NCI-H524 treated with DMSO at 0.1 percent for 48 hours (cell line): ENCODE measurements around the gene GRIP1.

Experiments
- DNase-seq: peaks from one replicate; lab custom pipeline; 2025; lab: John Stamatoyannopoulos, UW

The GRIP1 gene

GRCh38 chr12:66640691-66641460, 38.0 kb downstream of the GRIP1 start:
- no peak for DNase-seq

- DNase-seq, result no peak
These were observed 40.2 kb downstream of the GRIP1 start for GRCh38 chr12:66638666-66639065.

DNA sequence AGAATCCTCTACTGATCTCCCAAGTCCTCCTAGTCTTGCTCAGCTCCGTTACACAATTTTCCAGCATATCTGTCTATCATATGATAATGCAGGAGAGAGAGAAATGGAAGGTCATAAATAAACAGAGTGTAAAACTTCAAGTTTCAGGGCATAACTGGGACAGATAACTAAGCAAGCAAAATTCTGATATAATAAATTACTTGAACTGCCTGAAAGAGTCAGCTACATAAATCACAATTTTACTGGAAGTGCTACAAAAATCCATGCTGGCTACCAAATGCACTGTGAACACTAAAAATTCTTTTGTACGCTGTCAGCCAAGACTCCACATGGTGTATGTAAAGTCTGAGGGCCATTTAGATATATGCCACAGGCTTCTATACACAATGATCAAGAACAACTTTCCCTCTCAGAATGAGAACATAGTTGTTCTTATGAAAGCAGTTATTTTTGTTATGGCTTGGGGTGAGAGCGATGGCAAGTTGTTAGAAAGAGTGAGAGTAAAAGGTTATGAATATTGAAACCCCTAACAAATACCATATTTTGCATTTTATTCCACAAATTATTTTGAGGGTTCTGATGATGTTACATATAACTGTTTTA, 41.1 kb downstream of the GRIP1 start:
- no peak for DNase-seq

GRCh38 chr12:66636771-66637170, 42.1 kb downstream of the GRIP1 start:
- no peak for DNase-seq

GRCh38 chr12:66633676-66634075, 45.2 kb downstream of the GRIP1 start:
- DNase-seq, result no peak

DNA sequence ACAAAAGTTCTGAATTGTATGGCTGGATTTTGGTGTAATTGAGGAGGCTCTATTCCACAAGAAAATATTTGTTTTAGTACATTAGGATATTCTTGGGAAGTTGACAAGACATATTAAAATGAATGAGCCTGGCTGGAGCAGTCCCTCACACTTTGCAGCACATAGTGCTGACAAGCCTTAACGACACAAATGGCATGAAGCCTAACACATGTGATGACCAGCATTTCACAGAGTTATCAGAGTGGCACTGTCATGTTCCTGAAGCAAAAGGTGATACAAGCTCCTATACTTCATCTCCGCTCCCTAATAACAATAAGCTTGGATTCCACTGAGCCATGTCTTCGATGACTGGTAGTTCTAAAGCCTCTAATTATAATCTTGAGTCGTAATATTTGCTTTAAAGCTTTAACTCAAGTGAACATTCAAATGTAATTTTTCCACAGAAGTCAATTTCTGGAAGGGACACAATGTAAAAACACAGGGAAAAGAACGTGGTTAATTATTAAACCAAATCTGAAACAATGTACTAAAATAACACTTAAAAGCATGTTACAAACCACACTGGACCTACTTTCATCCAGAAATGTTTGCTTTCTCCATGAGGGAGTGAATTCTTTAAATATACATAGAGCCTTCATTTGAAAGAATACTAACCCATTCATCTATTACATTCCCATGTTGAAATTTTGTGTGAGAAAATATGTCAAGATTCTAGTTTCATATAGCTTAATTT, 49.6 kb downstream of the GRIP1 start:
- no peak for DNase-seq

DNA sequence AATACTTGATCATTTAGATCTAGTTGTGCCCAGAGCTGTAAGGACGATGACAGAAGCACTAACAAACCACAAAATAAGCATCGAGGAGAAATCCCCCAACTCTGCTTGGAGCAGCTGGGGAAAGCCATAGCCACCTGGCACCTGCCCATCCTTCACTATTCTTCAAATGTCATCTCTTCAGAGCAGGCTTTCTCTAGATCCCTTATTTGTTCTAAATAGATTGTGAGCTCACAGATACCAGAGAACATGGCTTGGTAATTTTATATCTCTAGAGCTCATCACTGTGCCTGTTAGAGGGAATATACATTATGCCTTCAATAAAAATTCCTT, 50.9 kb downstream of the GRIP1 start:
- DNase-seq, result no peak

DNA sequence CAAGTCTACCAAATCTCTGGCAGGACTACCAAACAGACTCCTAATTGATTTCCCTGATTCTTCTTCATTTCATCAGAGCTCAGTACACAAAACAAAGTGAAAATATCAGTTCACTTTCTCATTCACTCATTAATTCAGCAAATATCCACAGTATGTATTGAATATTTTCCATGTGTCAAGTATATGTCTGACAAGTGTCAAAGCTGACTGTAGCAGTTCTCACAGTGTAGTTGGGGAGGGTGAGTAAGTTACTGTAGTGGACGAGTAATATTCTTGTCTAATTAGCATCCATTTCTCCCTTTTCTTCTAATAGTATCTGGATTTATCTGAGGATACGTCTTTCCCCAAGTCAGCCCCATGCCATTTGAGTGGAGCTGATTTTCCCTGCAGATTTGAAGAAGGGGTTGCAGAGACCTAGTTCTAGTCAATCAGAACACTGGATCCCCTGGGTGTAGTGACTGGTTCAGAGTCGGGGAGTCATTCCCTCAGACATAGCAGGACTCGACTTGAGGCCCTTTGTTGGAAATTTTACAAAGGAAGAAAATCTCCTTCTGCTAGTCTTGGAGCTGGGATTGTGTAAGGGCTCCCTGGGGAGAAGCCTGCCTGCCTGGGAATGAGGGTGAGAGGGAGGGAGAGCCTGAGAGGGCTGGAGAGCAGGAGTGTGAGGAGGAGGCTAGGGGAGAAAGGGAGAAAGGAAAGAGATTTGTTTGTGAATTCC, 51.4 kb downstream of the GRIP1 start:
- DNase-seq, result no peak

GRCh38 chr12:66624806-66625205, 54.1 kb downstream of the GRIP1 start:
- DNase-seq, result no peak

DNA sequence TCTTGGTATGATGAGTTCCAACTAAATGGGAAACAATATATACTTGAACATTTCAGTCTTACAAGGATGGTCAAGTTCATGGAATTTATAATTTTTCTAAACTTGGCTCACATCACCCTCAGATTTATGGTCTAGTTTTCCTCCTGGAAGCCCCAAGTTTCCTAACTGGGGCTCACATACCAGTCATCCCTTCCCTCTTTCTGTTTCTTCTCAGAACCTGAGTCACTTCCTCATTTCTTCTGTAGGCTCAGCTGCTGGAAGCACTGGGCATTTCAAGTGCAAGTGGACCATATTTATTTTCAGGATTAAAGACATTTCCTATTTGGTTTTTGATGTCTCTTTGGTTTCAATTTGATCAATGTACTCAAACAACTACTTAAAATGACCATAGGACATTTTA, 55.4 kb downstream of the GRIP1 start:
- no peak for DNase-seq

- no peak for DNase-seq
These were observed 58.2 kb downstream of the GRIP1 start for GRCh38 chr12:66620688-66621087.

DNA sequence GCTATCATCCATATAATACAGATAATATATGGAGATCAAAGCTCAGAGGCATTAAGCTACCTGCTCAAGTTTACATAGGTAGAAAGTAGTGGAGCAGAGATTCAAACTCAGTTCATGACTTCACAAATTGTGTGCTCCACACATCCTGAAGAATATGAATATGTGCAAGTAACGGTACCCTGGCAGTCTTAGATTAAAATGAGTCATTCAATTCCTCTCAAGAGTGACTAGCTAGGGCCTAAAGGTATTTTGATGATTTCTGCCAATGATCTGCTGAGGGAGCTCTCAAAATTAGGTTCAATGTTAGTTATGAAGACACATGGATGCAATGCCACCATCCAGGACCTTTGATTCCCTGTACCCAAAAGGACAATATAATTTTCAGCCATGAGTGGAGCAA, 58.9 kb downstream of the GRIP1 start:
- no peak for DNase-seq

- no peak for DNase-seq
These were observed 60.9 kb downstream of the GRIP1 start for GRCh38 chr12:66617991-66618390.

DNA sequence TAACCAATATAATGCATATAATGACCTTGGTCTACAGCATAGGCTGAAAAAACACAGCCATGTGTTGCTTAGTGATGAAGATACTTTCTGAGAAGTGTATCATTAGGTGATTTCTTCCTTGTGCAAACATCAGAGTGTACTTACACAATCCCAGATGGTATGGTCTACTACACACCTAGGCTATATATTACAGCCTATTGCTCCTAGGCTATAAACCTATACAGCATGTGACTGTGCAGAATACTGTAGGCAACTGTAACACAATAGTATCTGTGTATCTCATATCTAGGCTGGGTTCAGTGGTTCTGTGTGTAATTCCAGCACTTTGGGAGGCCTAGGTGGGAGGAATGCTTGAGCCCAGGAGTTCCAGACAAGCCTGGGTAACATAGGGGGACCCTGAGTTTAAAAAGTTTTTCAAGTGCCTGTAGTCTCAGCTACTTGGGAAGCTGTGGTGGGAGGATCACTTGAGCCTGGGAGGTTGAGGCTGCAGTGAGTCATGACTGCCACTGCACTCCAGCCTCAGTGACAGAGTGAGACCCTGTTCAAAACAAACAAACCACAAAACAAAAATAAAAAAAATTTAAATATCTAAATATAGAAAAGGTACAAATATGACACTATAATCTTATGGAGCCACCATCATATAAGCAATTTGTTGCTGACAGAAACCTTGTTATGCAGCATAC, 66.6 kb downstream of the GRIP1 start:
- DNase-seq, result no peak

DNA sequence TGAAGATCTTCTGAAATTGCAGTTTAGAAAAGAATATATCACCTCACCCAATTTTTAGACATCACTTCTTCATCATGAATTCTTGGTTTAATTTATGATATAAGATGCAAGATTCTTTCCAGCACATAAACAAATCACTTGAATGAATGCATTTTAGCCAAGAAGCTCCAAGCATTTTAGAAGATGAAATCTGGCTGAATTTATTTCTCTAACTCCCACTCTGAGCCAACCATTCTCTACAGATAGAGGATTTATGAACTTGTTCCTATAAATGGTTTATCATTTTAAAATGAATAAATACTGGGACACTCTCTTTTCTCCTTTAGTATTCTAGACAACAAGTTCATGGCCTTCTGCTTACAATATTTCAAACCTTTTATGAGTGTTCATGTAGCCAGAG, 71.7 kb downstream of the GRIP1 start:
- DNase-seq, result no peak

DNA sequence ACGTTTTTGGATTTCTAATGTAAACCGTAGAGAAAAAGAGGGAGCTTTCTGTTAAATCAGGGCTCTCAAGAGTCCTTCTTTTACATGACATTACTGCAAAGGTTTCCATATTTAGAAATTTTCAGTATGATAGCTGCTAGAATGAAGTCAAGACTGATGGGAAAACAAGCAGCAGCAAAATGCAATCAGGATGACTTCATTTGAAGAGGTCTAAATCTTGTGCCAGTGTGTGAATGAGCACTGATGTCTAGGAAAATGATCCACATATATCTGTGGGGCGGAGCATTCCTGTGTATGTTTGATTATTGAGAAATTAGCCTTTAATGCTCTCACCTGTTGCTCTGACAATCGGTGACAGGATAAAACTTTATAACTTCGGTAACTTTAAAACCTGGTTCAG, 73.6 kb downstream of the GRIP1 start:
- no peak for DNase-seq

DNA sequence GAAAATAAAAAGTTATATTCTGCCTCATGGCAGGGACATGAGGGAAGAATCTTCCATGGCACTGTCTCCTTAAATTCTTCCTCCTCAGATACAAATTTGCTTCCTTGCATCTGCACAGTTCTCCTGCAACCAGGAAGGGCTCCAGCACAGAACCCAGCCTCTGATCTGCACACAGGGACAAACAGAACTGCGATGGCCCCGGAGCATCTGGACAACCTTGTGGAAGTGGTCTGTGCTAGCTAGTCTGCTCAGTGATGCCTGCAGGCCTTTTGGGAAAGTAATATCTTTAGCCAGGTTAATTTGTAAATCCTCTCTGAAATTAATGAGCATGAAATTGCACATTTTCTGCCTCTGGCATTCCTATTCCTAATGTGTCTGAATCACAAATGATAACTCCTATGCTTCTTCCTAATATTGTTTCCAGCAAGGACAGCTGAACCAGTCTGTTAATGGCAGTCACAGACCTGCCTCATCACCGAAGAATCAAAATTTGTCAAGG, 74.8 kb downstream of the GRIP1 start:
- no peak for DNase-seq

GRCh38 chr12:66603461-66603860, 75.4 kb downstream of the GRIP1 start:
- no peak for DNase-seq

DNA sequence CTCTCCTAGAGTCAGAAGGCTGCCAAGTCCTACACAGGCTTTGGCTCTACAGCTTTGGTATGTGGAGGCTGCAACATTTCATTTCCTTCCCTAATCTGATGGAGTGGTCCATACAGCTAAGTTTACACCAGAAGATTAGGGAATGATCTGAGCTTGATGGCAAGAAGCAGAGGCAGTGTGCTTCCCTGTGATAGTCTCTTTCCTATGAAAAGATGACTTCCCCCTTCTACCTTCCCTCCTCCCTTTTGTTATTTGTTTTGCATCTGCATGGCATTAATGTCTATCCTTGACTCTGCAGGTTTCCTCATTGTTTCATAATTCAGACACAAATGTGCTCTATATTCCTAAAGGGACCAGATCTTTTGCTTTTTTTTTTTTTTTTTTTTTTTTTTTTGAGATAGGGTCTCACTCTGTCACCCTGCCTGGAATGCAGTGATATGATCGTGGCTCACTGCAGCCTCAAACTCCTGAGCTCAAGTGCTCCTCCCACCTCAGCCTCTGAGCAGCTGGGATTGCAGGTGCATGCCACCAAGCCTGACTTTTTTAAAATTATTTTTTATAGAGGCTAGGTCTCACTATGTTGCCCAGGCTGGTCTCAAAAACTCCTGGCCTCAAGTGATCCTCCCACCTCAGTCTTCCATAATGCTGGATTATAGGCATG, 76.3 kb downstream of the GRIP1 start:
- DNase-seq, result no peak

DNA sequence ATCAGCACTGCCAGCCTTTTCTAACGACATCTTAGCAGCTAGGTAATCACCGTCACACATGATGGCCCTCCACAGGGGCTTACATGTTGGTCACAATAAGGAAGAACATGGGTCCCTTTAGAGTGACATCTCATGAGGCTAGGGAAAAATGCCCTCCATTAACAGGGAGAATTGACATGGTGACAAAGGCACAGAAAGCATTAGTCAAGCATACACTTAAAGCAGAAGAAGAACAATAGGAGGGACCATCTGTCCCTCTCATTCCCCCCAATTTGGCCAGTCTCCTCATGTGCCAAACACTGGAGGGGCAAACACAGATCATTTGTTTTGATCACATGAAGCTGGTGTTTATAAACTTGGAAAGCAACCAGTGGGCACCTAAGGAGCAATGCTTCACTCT, 78.0 kb downstream of the GRIP1 start:
- no peak for DNase-seq

GRCh38 chr12:66599816-66600215, 79.1 kb downstream of the GRIP1 start:
- DNase-seq, result no peak
